ENCODE measurements around the gene LRRTM4.

GRCh38 chr2:77021161-77021560 lies 501.0 kb downstream of the LRRTM4 start:
- TF ChIP-seq, protein P1, sequence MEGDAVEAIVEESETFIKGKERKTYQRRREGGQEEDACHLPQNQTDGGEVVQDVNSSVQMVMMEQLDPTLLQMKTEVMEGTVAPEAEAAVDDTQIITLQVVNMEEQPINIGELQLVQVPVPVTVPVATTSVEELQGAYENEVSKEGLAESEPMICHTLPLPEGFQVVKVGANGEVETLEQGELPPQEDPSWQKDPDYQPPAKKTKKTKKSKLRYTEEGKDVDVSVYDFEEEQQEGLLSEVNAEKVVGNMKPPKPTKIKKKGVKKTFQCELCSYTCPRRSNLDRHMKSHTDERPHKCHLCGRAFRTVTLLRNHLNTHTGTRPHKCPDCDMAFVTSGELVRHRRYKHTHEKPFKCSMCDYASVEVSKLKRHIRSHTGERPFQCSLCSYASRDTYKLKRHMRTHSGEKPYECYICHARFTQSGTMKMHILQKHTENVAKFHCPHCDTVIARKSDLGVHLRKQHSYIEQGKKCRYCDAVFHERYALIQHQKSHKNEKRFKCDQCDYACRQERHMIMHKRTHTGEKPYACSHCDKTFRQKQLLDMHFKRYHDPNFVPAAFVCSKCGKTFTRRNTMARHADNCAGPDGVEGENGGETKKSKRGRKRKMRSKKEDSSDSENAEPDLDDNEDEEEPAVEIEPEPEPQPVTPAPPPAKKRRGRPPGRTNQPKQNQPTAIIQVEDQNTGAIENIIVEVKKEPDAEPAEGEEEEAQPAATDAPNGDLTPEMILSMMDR (IDR thresholded peaks at IDR 0.05), result no peak
- TF ChIP-seq NR3C1 (IDR thresholded peaks at IDR 0.05) (no peak), CHD2 (IDR thresholded peaks at IDR 0.05; ENCODE audit: low read length, partially characterized antibody) (no peak), MAX (IDR thresholded peaks at IDR 0.05) (no peak), ZNF302 (CRISPR knock-in tag; IDR thresholded peaks at IDR 0.05) (no peak), MAFK (IDR thresholded peaks at IDR 0.05; ENCODE audit: partially characterized antibody) (no peak)
